Esophagus (tissue), 2 donors: ENCODE data around the gene TCAF1. TPM values are rescaled to one million over a fixed set of nuclear protein-coding genes. Genes with fewer than 3 reads are reported as not detected.

ENCODE experiments used
- H3K27ac ChIP-seq, 2 donors: one replicate each; pipeline ENCODE4 v1.5.1; 2013; ENCODE audit warnings: low read depth in 2 of 2, mild to moderate bottlenecking in 2 of 2, inconsistent platforms in 1 of 2, low read length in 1 of 2, moderate library complexity in 1 of 2
- H3K27me3 ChIP-seq, 2 donors: one replicate each; pipeline ENCODE4 v1.6.1; 2013; ENCODE audit warnings: low read length in 2 of 2, control low read depth in 1 of 2, mild to moderate bottlenecking in 1 of 2; ENCODE audit not compliant: insufficient read depth in 2 of 2, control insufficient read depth in 1 of 2
- H3K36me3 ChIP-seq, 2 donors: one replicate each; pipeline ENCODE4 v1.6.1; 2013; ENCODE audit warnings: low read length in 1 of 2; ENCODE audit not compliant: control insufficient read depth in 2 of 2, insufficient read depth in 2 of 2
- H3K4me1 ChIP-seq, 2 donors: one replicate each; pipeline ENCODE4 v1.6.1; 2013; ENCODE audit warnings: low read length in 1 of 2; ENCODE audit not compliant: control insufficient read depth in 2 of 2, insufficient read depth in 2 of 2
- H3K4me3 ChIP-seq, 2 donors: one replicate each; pipeline ENCODE4 v1.5.1; 2013; ENCODE audit warnings: low read length in 2 of 2, mild to moderate bottlenecking in 2 of 2, low read depth in 1 of 2, moderate library complexity in 1 of 2
- H3K9me3 ChIP-seq, 2 donors: one replicate each; pipeline ENCODE4 v1.6.1; 2013; ENCODE audit warnings: mild to moderate bottlenecking in 2 of 2, low read depth in 1 of 2, low read length in 1 of 2, moderate library complexity in 1 of 2; ENCODE audit not compliant: control insufficient read depth in 2 of 2, insufficient read depth in 1 of 2
- WGBS, 2 donors: extraction: QIAGEN DNeasy Blood & Tissue Kit; methylation state at CpG; one replicate each; pipeline ENCODE4 v1.1.7; 2013; 5-methylcytosine and 5-hydroxymethylcytosine counted together
- polyA plus RNA-seq, 2 donors: library from polyadenylated mRNA; stranded (reverse); fragments of 200-250 nt; gene quantifications; one replicate each; pipeline ENCODE4 v1.2.3, GENCODE V29; 2013
- donor health status: healthy with polysubstance abuse.
- donor health status: Bipolar disorder and iron deficiency.

The TCAF1 gene
- polyA plus RNA-seq, 2 donors = 7.4 to 8.8 TPM

GRCh38 chr7:143905509-143905908, 3.5 kb upstream of the TCAF1 start:
- 79 to 85% methylated on average over 1 of the region's 1 CpG for WGBS, 2 donors
- H3K9me3 ChIP-seq = no peaks in the 10 kb centered on the region
- H3K36me3 ChIP-seq = no peaks in the 10 kb centered on the region
- no peak overlapping the region for H3K27ac ChIP-seq
- H3K27me3 ChIP-seq = no peaks in the 10 kb centered on the region
- H3K4me3 ChIP-seq = no peak overlapping the region
- H3K4me1 ChIP-seq = peaks cover 0 to 2% of the 10 kb centered on the region in 2 donors

GRCh38 chr7:143902332-143902899, 440 bp upstream of the TCAF1 start:
- no peaks in the 10 kb centered on the region for H3K9me3 ChIP-seq
- H3K4me1 ChIP-seq = peaks cover 0 to 2% of the 10 kb centered on the region in 2 donors
- H3K4me3 ChIP-seq = peak overlapping the region in 1 of 2 donors; percentile 81
- peak overlapping the region in 1 of 2 donors; percentile 37 for H3K27ac ChIP-seq
- H3K36me3 ChIP-seq = no peaks in the 10 kb centered on the region
- H3K27me3 ChIP-seq = no peaks in the 10 kb centered on the region
- WGBS, 2 donors = 64 to 68% methylated on average over 14 of the region's 14 CpGs

GRCh38 chr7:143901332-143901667, 676 bp downstream of the TCAF1 start:
- peak overlapping the region; percentile 97 to 98 for H3K27ac ChIP-seq
- no peaks in the 10 kb centered on the region for H3K36me3 ChIP-seq
- 1% methylated on average over 14 of the region's 14 CpGs for WGBS, 2 donors
- peak overlapping the region; percentile 81 to 92 for H3K4me3 ChIP-seq
- no peaks in the 10 kb centered on the region for H3K9me3 ChIP-seq
- no peaks in the 10 kb centered on the region for H3K27me3 ChIP-seq
- peaks cover 0 to 2% of the 10 kb centered on the region in 2 donors for H3K4me1 ChIP-seq

GRCh38 chr7:143900230-143900766, 1.7 kb downstream of the TCAF1 start:
- Histone ChIP-seq H3K4me3 (no peak overlapping the region), H3K4me1 (no peaks in the 10 kb centered on the region), H3K27ac (peak overlapping the region in 1 of 2 donors; percentile 2), H3K36me3 (no peaks in the 10 kb centered on the region), H3K9me3 (no peaks in the 10 kb centered on the region), H3K27me3 (no peaks in the 10 kb centered on the region)
- WGBS, 2 donors = 53 to 60% methylated on average over 5 of the region's 5 CpGs

- H3K27me3 ChIP-seq = no peaks in the 10 kb centered on the region
- no peaks in the 10 kb centered on the region for H3K4me1 ChIP-seq
- no peaks in the 10 kb centered on the region for H3K9me3 ChIP-seq
- H3K36me3 ChIP-seq = no peaks in the 10 kb centered on the region
- WGBS, 2 donors = 95 to 98% methylated on average over 1 of the region's 1 CpG
- no peak overlapping the region for H3K27ac ChIP-seq
- H3K4me3 ChIP-seq = no peak overlapping the region
These were observed 3.2 kb downstream of the TCAF1 start for GRCh38 chr7:143898810-143899209.

- H3K4me1 ChIP-seq = no peaks in the 10 kb centered on the region
- H3K27me3 ChIP-seq = no peaks in the 10 kb centered on the region
- H3K9me3 ChIP-seq = no peaks in the 10 kb centered on the region
- H3K36me3 ChIP-seq = no peaks in the 10 kb centered on the region
- no peak overlapping the region for H3K4me3 ChIP-seq
- no peak overlapping the region for H3K27ac ChIP-seq
These were observed 5.3 kb downstream of the TCAF1 start for GRCh38 chr7:143896667-143897066.

- 87 to 89% methylated on average over 5 of the region's 5 CpGs for WGBS, 2 donors
- Histone ChIP-seq H3K4me3 (no peak overlapping the region), H3K36me3 (no peaks in the 10 kb centered on the region), H3K4me1 (no peaks in the 10 kb centered on the region), H3K9me3 (no peaks in the 10 kb centered on the region), H3K27me3 (no peaks in the 10 kb centered on the region), H3K27ac (no peak overlapping the region)
These were observed 9.3 kb downstream of the TCAF1 start for GRCh38 chr7:143892527-143893300.

GRCh38 chr7:143891457-143891856, 10.5 kb downstream of the TCAF1 start:
- Histone ChIP-seq H3K27me3 (no peaks in the 10 kb centered on the region), H3K4me1 (no peaks in the 10 kb centered on the region), H3K27ac (no peak overlapping the region), H3K4me3 (no peak overlapping the region), H3K9me3 (no peaks in the 10 kb centered on the region), H3K36me3 (no peaks in the 10 kb centered on the region)
- WGBS, 2 donors = 73 to 90% methylated on average over 2 of the region's 2 CpGs

GRCh38 chr7:143890558-143890957, 11.4 kb downstream of the TCAF1 start:
- no peaks in the 10 kb centered on the region for H3K27me3 ChIP-seq
- no peaks in the 10 kb centered on the region for H3K4me1 ChIP-seq
- H3K9me3 ChIP-seq = no peaks in the 10 kb centered on the region
- no peak overlapping the region for H3K4me3 ChIP-seq
- WGBS, 2 donors = 96% methylated on average over 2 of the region's 2 CpGs
- H3K27ac ChIP-seq = no peak overlapping the region
- no peaks in the 10 kb centered on the region for H3K36me3 ChIP-seq

- Histone ChIP-seq H3K4me3 (no peak overlapping the region), H3K27ac (no peak overlapping the region), H3K4me1 (peaks cover 0 to 2% of the 10 kb centered on the region in 2 donors), H3K36me3 (no peaks in the 10 kb centered on the region), H3K27me3 (no peaks in the 10 kb centered on the region), H3K9me3 (no peaks in the 10 kb centered on the region)
- 94 to 97% methylated on average over 2 of the region's 2 CpGs for WGBS, 2 donors
These were observed 12.9 kb downstream of the TCAF1 start for GRCh38 chr7:143889068-143889467.
